ENCODE measurements around the gene BABAM2. TPM values are rescaled to one million over a fixed set of nuclear protein-coding genes. Genes with fewer than 3 reads are reported as not detected.

The BABAM2 gene
- total RNA-seq, 1 donor from 2014 or later: 41.0 TPM

GRCh38 chr2:28089486-28089885 lies 199.0 kb downstream of the BABAM2 start:
- intact Hi-C loops (cut with DNase I): no loop called here
- H3K27ac ChIP-seq: no peak overlapping the region
- DNase-seq (ENCODE audit: extremely low spot score in 2 of 2): no peak
- H3K4me1 ChIP-seq: peaks cover 32% of the 10 kb centered on the region
- H3K4me3 ChIP-seq: no peak overlapping the region
- H3K9me3 ChIP-seq: no peaks in the 10 kb centered on the region
- no peaks in the 10 kb centered on the region for H3K36me3 ChIP-seq
- H3K27me3 ChIP-seq: no peaks in the 10 kb centered on the region
- no peak for TF ChIP-seq CTCF (IDR thresholded peaks at IDR 0.05)
- TF ChIP-seq POLR2AphosphoS5 (IDR thresholded peaks at IDR 0.05; ENCODE audit: insufficient read depth in 1 of 2, low read depth in 1 of 2): no peak
- TF ChIP-seq POLR2A (IDR thresholded peaks at IDR 0.05): no peak

- H3K4me1 ChIP-seq: peaks cover 10% of the 10 kb centered on the region
- H3K27me3 ChIP-seq: no peaks in the 10 kb centered on the region
- no peak overlapping the region for H3K27ac ChIP-seq
- H3K4me3 ChIP-seq: no peak overlapping the region
- intact Hi-C loops (cut with DNase I): no loop called here
- no peaks in the 10 kb centered on the region for H3K36me3 ChIP-seq
- no peaks in the 10 kb centered on the region for H3K9me3 ChIP-seq
- no peak for TF ChIP-seq POLR2A (IDR thresholded peaks at IDR 0.05)
- TF ChIP-seq CTCF (IDR thresholded peaks at IDR 0.05): no peak
- TF ChIP-seq POLR2AphosphoS5 (IDR thresholded peaks at IDR 0.05; ENCODE audit: insufficient read depth in 1 of 2, low read depth in 1 of 2): no peak
- no peak for DNase-seq (ENCODE audit: extremely low spot score in 2 of 2)
These were observed 202.8 kb downstream of the BABAM2 start for GRCh38 chr2:28093308-28093707.

- TF ChIP-seq POLR2A (IDR thresholded peaks at IDR 0.05) (no peak), POLR2AphosphoS5 (IDR thresholded peaks at IDR 0.05; ENCODE audit: insufficient read depth in 1 of 2, low read depth in 1 of 2) (no peak), CTCF (IDR thresholded peaks at IDR 0.05) (no peak)
- no peaks in the 10 kb centered on the region for H3K36me3 ChIP-seq
- H3K27me3 ChIP-seq: no peaks in the 10 kb centered on the region
- H3K4me3 ChIP-seq: no peak overlapping the region
- H3K9me3 ChIP-seq: no peaks in the 10 kb centered on the region
- DNase-seq (ENCODE audit: extremely low spot score in 2 of 2): no peak
- intact Hi-C loops (cut with DNase I): no loop called here
- no peak overlapping the region for H3K27ac ChIP-seq
- peaks cover 8% of the 10 kb centered on the region for H3K4me1 ChIP-seq
These were observed 203.2 kb downstream of the BABAM2 start for GRCh38 chr2:28093768-28094167.

GRCh38 chr2:28094739-28095138 lies 204.2 kb downstream of the BABAM2 start:
- Histone ChIP-seq H3K27me3 (no peaks in the 10 kb centered on the region), H3K36me3 (no peaks in the 10 kb centered on the region), H3K9me3 (no peaks in the 10 kb centered on the region), H3K4me3 (no peak overlapping the region), H3K27ac (no peak overlapping the region), H3K4me1 (peaks cover 9% of the 10 kb centered on the region)
- no peak for DNase-seq (ENCODE audit: extremely low spot score in 2 of 2)
- TF ChIP-seq POLR2A (IDR thresholded peaks at IDR 0.05) (no peak), CTCF (IDR thresholded peaks at IDR 0.05) (no peak), POLR2AphosphoS5 (IDR thresholded peaks at IDR 0.05; ENCODE audit: insufficient read depth in 1 of 2, low read depth in 1 of 2) (no peak)
- intact Hi-C loops (cut with DNase I): no loop called here

- Histone ChIP-seq H3K4me3 (no peak overlapping the region), H3K36me3 (no peaks in the 10 kb centered on the region), H3K9me3 (no peaks in the 10 kb centered on the region), H3K27ac (no peak overlapping the region), H3K27me3 (no peaks in the 10 kb centered on the region), H3K4me1 (peaks cover 9% of the 10 kb centered on the region)
- intact Hi-C loops (cut with DNase I): no loop called here
- TF ChIP-seq CTCF (IDR thresholded peaks at IDR 0.05) (no peak), POLR2A (IDR thresholded peaks at IDR 0.05) (no peak), POLR2AphosphoS5 (IDR thresholded peaks at IDR 0.05; ENCODE audit: insufficient read depth in 1 of 2, low read depth in 1 of 2) (no peak)
- DNase-seq (ENCODE audit: extremely low spot score in 2 of 2): no peak
These were observed 205.1 kb downstream of the BABAM2 start for GRCh38 chr2:28095622-28096021.

Measured in vagina (tissue), 2 donors.